Left hindlimb (tissue), 1 donor: ENCODE results near the gene RANBP17.
"Not testable (repeated sequence)": the region's sequence is repeated elsewhere in the genome, so short reads cannot be mapped to it uniquely, and the experiment has no call there.

ENCODE experiments used
- DNase-seq: peaks from one replicate; pipeline ENCODE4 v3.0.0-alpha.2; 2018

The RANBP17 gene

GRCh38 chr5:171261361-171261760 is 399.5 kb downstream of the RANBP17 start:
- DNase-seq: no peak

DNA sequence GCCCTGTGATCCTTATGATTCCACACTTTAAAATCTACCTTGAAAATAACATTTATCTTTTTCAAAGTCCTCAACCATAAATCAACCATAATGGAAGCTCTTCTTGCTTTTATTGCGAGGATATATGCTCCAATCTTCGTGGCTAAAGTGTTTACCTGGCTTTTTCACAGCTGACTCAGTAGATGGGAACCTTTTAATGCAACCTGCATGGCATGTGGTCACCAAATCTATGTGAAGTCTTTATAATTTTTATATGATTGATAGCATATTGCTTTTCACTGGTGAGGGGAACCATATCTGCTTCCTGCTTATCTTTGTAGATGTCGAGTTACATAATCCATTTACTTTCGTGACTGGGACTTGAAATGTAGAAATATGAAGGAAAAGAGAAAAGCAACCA is 400.1 kb downstream of the RANBP17 start:
- no peak for DNase-seq

DNA sequence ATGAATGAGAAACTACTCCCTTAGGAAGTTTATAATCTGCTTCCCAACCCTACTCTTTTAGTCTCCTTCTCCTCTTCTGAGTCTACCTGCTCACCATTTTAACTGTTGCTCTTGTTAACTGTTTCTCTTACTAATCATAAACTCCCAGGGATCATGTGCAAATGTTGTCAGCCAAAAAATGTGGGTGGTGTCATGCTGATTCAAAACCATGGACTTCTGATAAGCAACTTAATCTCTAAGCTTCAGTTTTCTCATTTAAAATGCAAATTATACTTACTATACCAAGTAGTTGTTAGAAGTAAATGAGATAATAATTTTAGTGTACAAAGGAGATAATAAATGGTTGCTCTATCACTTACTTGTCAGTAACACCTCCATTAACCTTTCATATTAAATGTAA is 401.4 kb downstream of the RANBP17 start:
- no peak for DNase-seq

DNA sequence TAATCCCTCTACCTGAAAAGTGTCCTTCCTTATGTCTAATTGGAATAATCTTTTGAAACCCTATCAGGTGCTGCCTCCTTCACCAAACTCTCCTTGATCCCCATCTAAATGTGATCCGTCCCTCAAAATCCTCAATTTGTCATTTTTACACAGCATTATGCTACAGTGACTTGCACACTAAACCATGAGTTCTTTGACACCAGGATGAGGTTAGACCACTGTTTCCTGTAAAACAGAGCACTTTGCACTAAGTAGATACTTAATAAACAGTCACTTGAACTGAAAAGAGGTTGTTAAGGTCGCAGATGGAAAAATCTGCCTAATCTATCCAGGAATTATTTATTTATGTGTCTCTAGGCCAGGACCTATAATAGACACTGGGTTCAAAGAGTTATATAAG is 403.0 kb downstream of the RANBP17 start:
- DNase-seq: no peak

GRCh38 chr5:171268700-171269620 is 407.1 kb downstream of the RANBP17 start:
- DNase-seq: no peak

GRCh38 chr5:171269717-171270116 is 407.9 kb downstream of the RANBP17 start:
- no peak for DNase-seq

- DNase-seq: no peak
Measured at GRCh38 chr5:171270136-171270535, 408.3 kb downstream of the RANBP17 start.

- no peak for DNase-seq
Measured at GRCh38 chr5:171271798-171272197, 410.0 kb downstream of the RANBP17 start.

- no peak for DNase-seq
Measured at GRCh38 chr5:171272996-171273970, 411.5 kb downstream of the RANBP17 start.

DNA sequence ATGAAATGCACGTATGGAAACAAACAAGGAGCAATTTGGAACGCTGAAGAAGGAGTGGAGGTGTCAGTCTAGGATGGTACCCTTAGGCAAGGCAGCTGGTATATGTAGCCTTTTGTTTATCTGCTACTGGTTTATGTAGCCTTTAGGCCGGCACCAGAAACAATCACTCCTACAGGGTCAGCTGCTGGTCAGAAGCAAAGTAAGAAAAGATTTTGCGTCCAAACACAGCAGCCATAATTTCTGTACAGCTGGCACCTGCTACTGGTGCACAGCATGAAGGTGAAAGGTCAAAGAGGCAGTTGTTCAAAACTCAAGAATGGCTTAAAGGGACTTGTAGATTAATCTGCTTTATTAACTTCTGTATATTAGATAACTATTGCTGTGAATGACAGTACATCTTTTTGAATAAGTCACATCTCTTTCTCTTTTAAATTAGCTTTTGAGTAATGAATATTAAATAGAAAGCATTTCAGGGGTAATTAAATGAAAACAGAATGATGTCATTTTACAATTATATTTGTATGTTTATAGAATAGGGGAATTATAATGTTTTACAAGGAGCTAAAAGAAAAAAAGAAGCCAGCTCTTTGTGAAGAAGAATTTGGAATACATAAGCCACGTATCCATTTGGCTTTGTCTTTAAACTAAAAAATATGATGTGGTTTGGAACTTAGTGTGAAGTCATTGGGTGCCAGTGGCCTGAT is 414.2 kb downstream of the RANBP17 start:
- no peak for DNase-seq

GRCh38 chr5:171283753-171284152 is 421.9 kb downstream of the RANBP17 start:
- no peak for DNase-seq

DNA sequence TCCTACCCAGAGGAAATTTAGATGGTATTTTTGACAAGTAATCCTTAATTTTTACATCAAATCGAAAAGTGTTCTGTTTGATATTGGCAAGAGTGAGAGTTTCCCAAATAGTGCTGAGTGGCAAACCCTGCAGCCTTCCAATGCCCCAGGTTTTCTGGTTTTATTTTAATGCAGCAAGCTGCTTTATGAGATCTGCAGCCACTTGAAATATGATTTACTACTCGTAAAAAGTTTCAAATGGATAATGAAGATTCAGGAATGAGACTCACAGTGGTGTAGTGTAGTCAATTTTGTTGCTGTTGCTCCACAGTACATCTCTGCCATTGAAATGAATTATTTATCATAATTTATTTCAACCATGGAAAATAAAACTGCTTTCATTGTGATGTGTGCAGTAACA is 423.6 kb downstream of the RANBP17 start:
- no peak for DNase-seq

DNA sequence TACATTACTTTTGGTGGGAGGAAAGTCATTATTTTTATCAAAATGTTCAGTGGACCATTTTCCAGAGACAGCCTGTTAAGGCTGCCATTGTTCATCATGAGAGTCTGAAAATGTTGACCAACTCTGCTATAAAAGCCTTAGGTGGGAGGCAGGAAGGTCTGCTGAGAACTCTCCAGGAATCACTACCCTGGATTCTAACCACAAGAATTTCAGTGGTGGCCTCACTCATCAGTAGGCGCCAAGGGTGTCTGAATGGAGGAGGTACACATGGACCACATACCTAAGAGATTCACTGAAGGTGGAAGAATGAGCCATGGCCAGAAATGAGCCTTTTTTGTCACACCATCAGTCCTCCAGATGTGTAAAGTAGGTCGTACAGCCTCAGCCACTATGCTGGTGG is 426.2 kb downstream of the RANBP17 start:
- DNase-seq: no peak

- DNase-seq: no peak
Measured at GRCh38 chr5:171291371-171291770, 429.6 kb downstream of the RANBP17 start.

GRCh38 chr5:171295299-171295698 is 433.5 kb downstream of the RANBP17 start:
- no peak for DNase-seq

DNA sequence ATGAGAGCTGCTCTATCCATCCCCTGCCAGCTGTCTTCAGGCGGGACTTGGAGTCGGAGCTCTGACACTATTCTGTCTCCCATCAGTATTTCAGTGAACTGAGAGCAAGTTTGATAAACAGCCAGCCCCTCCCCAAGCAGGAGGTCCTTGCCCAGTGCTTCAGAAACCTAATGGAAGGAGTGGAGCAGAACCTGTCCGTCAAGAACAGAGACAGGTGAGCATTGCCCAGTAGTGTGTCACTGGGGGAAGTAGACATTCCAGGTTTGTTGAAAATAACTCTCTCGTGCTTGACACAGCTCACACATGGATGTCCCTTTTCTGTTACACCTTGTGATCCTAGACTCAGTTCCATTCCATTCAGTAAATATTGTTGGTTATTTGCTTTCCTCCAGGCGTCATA is 434.0 kb downstream of the RANBP17 start:
- DNase-seq: no peak

- DNase-seq: not testable (repeated sequence)
Measured at GRCh38 chr5:171297941-171298340, 436.1 kb downstream of the RANBP17 start.

- no peak for DNase-seq
Measured at GRCh38 chr5:171299228-171299627, 437.4 kb downstream of the RANBP17 start.

DNA sequence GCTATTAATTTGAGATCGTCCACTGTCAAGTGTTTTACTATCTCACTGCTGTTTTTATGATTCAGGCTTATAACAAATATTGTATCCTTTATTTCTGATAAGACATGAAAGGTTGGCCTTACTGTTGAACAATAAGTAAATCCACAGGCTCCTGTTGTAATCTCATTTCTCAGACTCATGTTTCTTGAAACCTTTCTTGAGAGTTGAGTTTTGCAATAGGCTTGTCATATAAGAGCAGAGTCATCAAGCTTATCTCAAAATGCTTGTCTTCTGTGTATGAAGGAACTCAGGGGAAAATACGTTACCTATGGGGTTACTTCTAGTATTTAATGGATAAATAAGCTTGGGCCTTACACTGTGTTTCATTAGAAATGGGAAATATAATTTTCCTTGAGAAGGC is 438.0 kb downstream of the RANBP17 start:
- no peak for DNase-seq

- no peak for DNase-seq
Measured at GRCh38 chr5:171300358-171300757, 438.5 kb downstream of the RANBP17 start.

- DNase-seq: no peak
Measured at GRCh38 chr5:171306166-171306565, 444.3 kb downstream of the RANBP17 start.

DNA sequence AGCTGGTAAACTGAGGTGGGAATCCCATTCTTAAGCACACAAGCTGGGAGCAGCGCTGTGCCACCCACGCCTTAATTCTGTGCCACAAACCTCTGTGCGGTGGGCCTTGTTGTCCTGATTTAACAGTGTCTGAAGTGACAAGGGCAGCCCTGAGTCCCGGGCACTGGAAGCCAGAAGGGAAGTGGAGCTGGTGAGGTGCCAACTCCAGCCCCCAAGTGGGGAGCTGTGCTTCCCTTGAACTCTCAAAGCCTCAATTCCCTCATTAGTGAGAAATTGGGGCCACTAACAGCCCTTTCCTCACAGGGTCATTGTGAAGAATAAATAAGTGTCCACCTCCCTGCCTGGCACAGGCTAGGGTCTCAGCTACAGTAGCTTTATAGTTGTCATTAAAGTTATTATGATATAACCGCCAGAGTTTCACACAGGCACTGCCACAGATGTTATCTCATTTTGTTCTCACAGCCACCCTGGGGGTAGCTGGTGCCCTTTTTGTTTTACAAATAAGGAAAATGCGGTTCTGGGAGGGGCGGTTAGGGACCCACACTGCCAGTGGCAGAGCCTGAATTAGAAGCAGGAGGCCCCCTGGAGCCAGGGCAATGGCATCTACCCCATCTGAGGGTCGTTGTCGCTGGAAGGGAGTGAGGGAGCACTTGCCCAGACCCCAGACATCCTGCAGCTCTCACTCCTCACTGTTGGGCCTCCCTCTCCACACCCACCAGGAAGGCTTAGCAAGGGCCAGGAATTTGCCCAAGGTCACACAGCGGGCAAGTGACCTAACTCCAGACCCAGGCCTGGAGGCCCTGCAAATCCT is 445.2 kb downstream of the RANBP17 start:
- no peak for DNase-seq
